ENCODE measurements around the gene PRR33.

- TF ChIP-seq POLR2AphosphoS5 (IDR thresholded peaks at IDR 0.05) (no peak), CTCF (IDR thresholded peaks at IDR 0.05) (no peak)
These were observed 35.5 kb upstream of the PRR33 start for GRCh38 chr11:1927026-1927847.
